GM12878 (cell line): ENCODE measurements around the gene DYNLT5. TPM values are rescaled to one million over a fixed set of nuclear protein-coding genes. Genes with fewer than 3 reads are reported as not detected.
A peak's percentile ranks its signal among the peaks of the same experiment; 100 is the strongest.

Experiments
- ATAC-seq: fragments of 200-7000 bp; cut with Tn5 transposase; 3 replicates; pipeline ENCODE4 v1.9.1; 2020; ENCODE audit warnings: mild to moderate bottlenecking, moderate library complexity
- BruUV-seq: library from RNA; stranded (reverse); fragments of 400-500 nt; replicated peaks from 2 replicates; lab custom pipeline; 2021; lab: Mats Ljungman, UMichigan
- CTCF ChIA-PET: fragments of 300-600 bp; sonication (Branson Sonifier 250); formaldehyde crosslinking; extraction: SDS; loops from one replicate; lab custom pipeline; 2021; ENCODE audit warnings: inconsistent platforms; lab: Yijun Ruan, JAX
- POLR2A ChIA-PET: fragments of 350-600 bp; formaldehyde crosslinking; extraction: SDS; loops from one replicate; lab custom pipeline; 2021; ENCODE audit warnings: inconsistent platforms; lab: Charles Lee
- RAD21 ChIA-PET: fragments of 300-600 bp; sonication (Branson Sonifier 250); formaldehyde crosslinking; loops from one replicate; lab custom pipeline; 2023; ENCODE audit warnings: antibody characterized with exemption; ENCODE audit not compliant: unreplicated experiment; lab: Charles Lee
- SMC1A ChIA-PET: fragments of 300-600 bp; sonication (Branson Sonifier 250); formaldehyde crosslinking; loops from one replicate; lab custom pipeline; 2023; ENCODE audit not compliant: unreplicated experiment, uncharacterized antibody; lab: Charles Lee
- DNase-seq: peaks from one replicate; pipeline ENCODE4 v3.0.0-alpha.2; 2011; ENCODE audit warnings: low read depth, low spot score
- FAIRE-seq: peaks from 3 replicates; lab custom pipeline; 2011; peaks lifted over from hg19 to GRCh38; lab: Jason Lieb, UNC
- H2AFZ ChIP-seq: 2 replicates; pipeline ENCODE4 v1.6.0; 2011; ENCODE audit warnings: low read depth, low read length, control low read depth; ENCODE audit not compliant: control insufficient read depth
- H3K27ac ChIP-seq: 2 replicates; pipeline ENCODE4 v1.5.1; 2011; ENCODE audit warnings: control low read depth; ENCODE audit not compliant: control insufficient read depth, insufficient read depth
- H3K27me3 ChIP-seq, 2 experiments: replicated peaks in 1 of 2; 2 replicates each; pipeline versions ENCODE4 v1.6.0 to v1.6.1; 2011; ENCODE audit warnings: low read length in 1 of 2; ENCODE audit not compliant: control insufficient read depth in 2 of 2, insufficient read depth in 2 of 2
- H3K36me3 ChIP-seq, 2 experiments: 2 replicates each; pipeline ENCODE4 v1.5.1; 2011; ENCODE audit warnings: low read length in 1 of 2; ENCODE audit not compliant: control insufficient read depth in 2 of 2, insufficient read depth in 2 of 2
- H3K4me1 ChIP-seq: 2 replicates; pipeline ENCODE4 v1.6.1; 2011; ENCODE audit warnings: mild to moderate bottlenecking, low read length, moderate library complexity, mixed read lengths; ENCODE audit not compliant: control insufficient read depth, insufficient read depth
- H3K4me2 ChIP-seq: 2 replicates; pipeline ENCODE4 v1.6.0; 2011; ENCODE audit warnings: control low read depth; ENCODE audit not compliant: control insufficient read depth, insufficient read depth
- H3K4me3 ChIP-seq: fragments of 200-600 bp; sonication (generic); 2 replicates; pipeline ENCODE4 v1.5.1; 2016
- H3K79me2 ChIP-seq: 2 replicates; pipeline ENCODE4 v1.6.0; 2011; ENCODE audit warnings: low read length; ENCODE audit not compliant: control insufficient read depth, insufficient read depth
- H3K9ac ChIP-seq: 2 replicates; pipeline ENCODE4 v1.8.0; 2011; ENCODE audit warnings: low read length, control low read depth, mixed read lengths; ENCODE audit not compliant: control insufficient read depth, insufficient read depth
- H3K9me3 ChIP-seq: replicated peaks from 3 replicates; pipeline ENCODE4 v1.5.1; 2011; ENCODE audit warnings: mild to moderate bottlenecking, low read length; ENCODE audit not compliant: control insufficient read depth, insufficient read depth
- H4K20me1 ChIP-seq: 2 replicates; pipeline ENCODE4 v1.6.0; 2011; ENCODE audit not compliant: control insufficient read depth, insufficient read depth
- IKZF2 ChIP-seq, 2 experiments: fragments of 450-650 bp; IDR thresholded peaks; 2 replicates each; pipeline ENCODE4 v1.6.1; 2017; ENCODE audit warnings: mild to moderate bottlenecking in 2 of 2, moderate library complexity in 2 of 2
- MEF2A ChIP-seq: IDR thresholded peaks from 2 replicates; pipeline ENCODE4 v1.6.1; 2011; ENCODE audit warnings: low read depth, mild to moderate bottlenecking, low read length, moderate library complexity; ENCODE audit not compliant: insufficient read depth
- MTA2 ChIP-seq: fragments of 450-650 bp; IDR thresholded peaks from 2 replicates; pipeline ENCODE4 v1.6.1; 2016; ENCODE audit warnings: low read depth, mild to moderate bottlenecking, moderate library complexity
- POU2F2 ChIP-seq: IDR thresholded peaks from 3 replicates; pipeline ENCODE4 v1.6.1; 2011; ENCODE audit warnings: low read depth, mild to moderate bottlenecking, low read length, borderline replicate concordance
- SMC3 ChIP-seq: IDR thresholded peaks from 2 replicates; pipeline ENCODE4 v1.6.1; 2011; ENCODE audit warnings: low read length, improper control_type of control experiment, borderline replicate concordance
- SREBF1 ChIP-seq: IDR thresholded peaks from 2 replicates; pipeline ENCODE4 v1.6.1; 2012; ENCODE audit warnings: mild to moderate bottlenecking, low read length
- ZSCAN29 ChIP-seq: fragments of 450-650 bp; IDR thresholded peaks from 2 replicates; pipeline ENCODE4 v1.6.1; 2017; ENCODE audit warnings: mild to moderate bottlenecking, moderate library complexity
- WGBS: methylation state at CpG from one replicate; pipeline ENCODE4 v1.1.6; 2016; ENCODE audit warnings: low lambda C conversion rate; ENCODE audit not compliant: insufficient replicate concordance, insufficient coverage; ENCODE audit errors: missing lambda C conversion rate; 5-methylcytosine and 5-hydroxymethylcytosine counted together
- in situ Hi-C: fragments of 300-500 bp; cut with MboI; formaldehyde crosslinking; loops from 9 replicates; pipeline ENCODE4 v1.14.3; 2018; ENCODE audit warnings: mixed read lengths
- intact Hi-C: fragments of 100-400 bp; cut with micrococcal nuclease; formaldehyde crosslinking; loops from one replicate; pipeline ENCODE4 v1.14.2; 2022; ENCODE audit not compliant: unreplicated experiment
- polyA plus RNA-seq, 11 experiments: library from polyadenylated mRNA; depleted of rRNA in 4 of 11; unstranded in 6 of 11; stranded (reverse) in 5 of 11; fragments of >200 nt; fragmentation: Nextera tagmentation in 4 of 11; fragmentation: Illumina TruSeq in 1 of 11; extraction: Ambion mirVana in 4 of 11; extraction: Trizol in 1 of 11; gene quantifications; 1 replicate in 1 of 11; 2 replicates in 10 of 11; pipeline versions ENCODE4 v1.2.1 to v1.2.3, GENCODE V29; 2011 to 2016; ENCODE audit warnings: inconsistent platforms in 2 of 11, missing spikeins in 2 of 11, low read depth in 1 of 11
- total RNA-seq, 4 experiments: library from RNA; depleted of rRNA in 3 of 4; stranded (reverse); fragments of >200 nt in 3 of 4; fragmentation: Illumina TruSeq in 1 of 4; extraction: Trizol in 1 of 4; gene quantifications; 2 replicates each; pipeline versions ENCODE4 v1.2.1 to v1.2.3, GENCODE V29; 2013 to 2021

Gene DYNLT5
- total and polyA plus RNA-seq, 10 of the 15 experiments (the other 5 are each of a cell fraction or from before 2014, with no cell fraction given) = not detected

DNA sequence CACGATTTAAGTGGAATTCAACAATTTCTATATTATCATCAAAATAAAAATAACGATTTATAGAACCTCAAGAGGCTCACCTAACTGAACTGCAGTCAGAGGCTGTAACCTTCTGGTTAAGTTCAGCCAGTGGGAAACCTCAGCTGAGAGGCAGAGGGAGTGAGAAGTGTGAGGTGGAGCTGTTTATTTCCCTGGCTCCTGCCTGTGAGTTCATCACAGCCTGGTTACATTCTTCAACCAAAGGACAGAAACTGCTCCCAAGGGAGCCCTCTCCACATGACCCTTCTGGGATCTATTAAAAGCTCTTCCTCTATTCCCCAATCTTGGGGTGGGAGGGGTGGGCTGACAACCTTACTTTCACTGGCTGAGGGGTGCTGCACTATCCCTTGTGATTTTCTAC is 22.2 kb downstream of the DYNLT5 start (continued):
- TF ChIP-seq MEF2A (no peak), SREBF1 (no peak)

DNA sequence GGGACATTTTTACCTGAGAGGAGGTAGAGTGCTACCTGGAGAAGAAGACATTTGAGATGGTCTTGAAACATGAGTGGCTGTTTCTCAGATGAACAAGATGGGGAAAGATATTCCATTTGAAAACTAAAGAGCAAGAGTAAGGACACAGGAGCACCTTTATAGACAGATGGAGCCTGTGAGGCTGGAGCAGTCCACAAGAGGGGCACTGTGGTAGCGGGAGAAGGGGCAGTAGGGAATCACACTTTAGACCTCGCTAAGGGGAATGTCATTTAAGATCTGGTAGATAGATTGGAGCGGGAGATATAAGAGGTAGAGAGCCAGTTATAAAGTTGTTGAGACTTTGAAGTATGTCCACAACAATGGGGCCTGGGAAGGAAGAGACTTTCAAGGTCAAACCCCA is 23.4 kb downstream of the DYNLT5 start:
- no peak for TF ChIP-seq SMC3
- TF ChIP-seq ZSCAN29 = no peak
- no peak for TF ChIP-seq POU2F2
- BruUV-seq = no TSS peak
- no peak for DNase-seq
- Histone ChIP-seq H4K20me1 (no peaks in the 10 kb centered on the region), H3K79me2 (no peaks in the 10 kb centered on the region), H3K4me2 (no peak overlapping the region), H3K9ac (no peak overlapping the region), H3K4me1 (no peaks in the 10 kb centered on the region), H3K27me3 (no peaks in the 10 kb centered on the region; a peak in 1 of 4 replicates), H3K36me3 (no peaks in the 10 kb centered on the region), H3K9me3 (no peaks in the 10 kb centered on the region), H3K4me3 (no peak overlapping the region), H2AFZ (no peak overlapping the region), H3K27ac (no peak overlapping the region)
- ATAC-seq = no peak
- no peak for FAIRE-seq
- in situ Hi-C loops = no loop called here
- ChIA-PET RAD21 (no interaction called here), CTCF (interaction anchor here (0.6 to 1.0 kb wide), 2 partner anchors 10 to 852 kb away, joined by 3 read pairs; no protein-coding TSS in a partner anchor), SMC1A (no interaction called here), POLR2A (no interaction called here)
- intact Hi-C loops = no loop called here
- 67% methylated on average over 3 of the region's 3 CpGs for WGBS

DNA sequence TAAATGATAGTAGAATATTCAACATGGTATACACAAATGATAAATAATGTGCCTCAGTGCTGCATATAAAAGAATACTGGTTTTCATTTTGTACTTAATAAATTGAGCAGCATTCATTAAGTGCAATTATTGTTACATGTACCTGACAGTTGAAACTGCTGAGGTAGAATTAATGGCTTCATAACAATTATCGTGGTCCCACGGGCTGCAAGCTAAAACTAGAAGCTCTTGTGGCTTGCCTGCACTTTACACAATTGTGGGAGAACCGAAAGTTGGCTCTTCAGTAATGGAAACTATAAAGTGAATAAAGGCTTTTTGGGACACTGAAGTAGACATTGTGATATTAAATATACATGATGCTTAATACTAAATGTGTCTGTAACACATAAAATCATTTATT is 25.6 kb downstream of the DYNLT5 start:
- in situ Hi-C loops = no loop called here
- Histone ChIP-seq H2AFZ (no peak overlapping the region), H3K79me2 (no peaks in the 10 kb centered on the region), H3K9me3 (no peaks in the 10 kb centered on the region), H3K36me3 (no peaks in the 10 kb centered on the region), H4K20me1 (no peaks in the 10 kb centered on the region), H3K27ac (no peak overlapping the region), H3K4me1 (no peaks in the 10 kb centered on the region), H3K27me3 (no peaks in the 10 kb centered on the region), H3K4me3 (no peak overlapping the region), H3K9ac (no peak overlapping the region), H3K4me2 (no peak overlapping the region)
- ChIA-PET CTCF (interaction anchor here (0.6 to 1.8 kb wide), 3 partner anchors 9 to 372 kb away, joined by 4 to 5 read pairs (median 5); no protein-coding TSS in a partner anchor), RAD21 (no interaction called here), POLR2A (no interaction called here), SMC1A (no interaction called here)
- DNase-seq (no peak), ATAC-seq (no peak), FAIRE-seq (no peak)
- peak; percentile 46; the same call in 1 of the 2 replicates for TF ChIP-seq MTA2
- no peak for TF ChIP-seq IKZF2 (IDR thresholded peaks at IDR 0.05)
- no TSS peak for BruUV-seq
- 1% methylated on average over 3 of the region's 3 CpGs for WGBS
- intact Hi-C loops = no loop called here
